OCI-LY1 (cell line): ENCODE data around the gene ZFHX3.

ENCODE experiments used
- CTCF ChIP-seq: fragments of 200-600 bp; sonication (generic), shearing (Covaris generic); IDR thresholded peaks from 2 replicates; pipeline ENCODE4 v1.5.1; 2017; ENCODE audit warnings: mild to moderate bottlenecking, antibody characterized with exemption, low read length, moderate library complexity, mixed read lengths
- EZH2 ChIP-seq: fragments of 200-600 bp; sonication (generic), shearing (Covaris generic); IDR thresholded peaks from 2 replicates; pipeline ENCODE4 v1.8.0; 2017; ENCODE audit warnings: borderline replicate concordance, mixed run types, mild to moderate bottlenecking, antibody characterized with exemption, low read length, moderate library complexity, mixed read lengths

GRCh38 chr16:72798264-72798663 lies 249.7 kb downstream of the ZFHX3 start:
- TF ChIP-seq CTCF, result no peak
- TF ChIP-seq EZH2, result no peak
